Mucosa of rectum (tissue), 2 donors: ENCODE measurements around the gene CUL4A.

Experiments used
- H3K27ac ChIP-seq, 2 donors: one replicate each; pipeline ENCODE4 v1.7.0; 2013; ENCODE audit warnings: inconsistent platforms in 2 of 2, low read depth in 2 of 2, low read length in 2 of 2
- H3K27me3 ChIP-seq, 2 donors: one replicate each; pipeline ENCODE4 v1.7.0; 2013; ENCODE audit warnings: low read length in 2 of 2; ENCODE audit not compliant: control insufficient read depth in 2 of 2, insufficient read depth in 2 of 2
- H3K36me3 ChIP-seq, 2 donors: one replicate each; pipeline ENCODE4 v1.7.0; 2013; ENCODE audit warnings: low read length in 2 of 2; ENCODE audit not compliant: control insufficient read depth in 2 of 2, insufficient read depth in 2 of 2
- H3K4me1 ChIP-seq, 2 donors: one replicate each; pipeline ENCODE4 v1.7.0; 2013; ENCODE audit warnings: low read length in 2 of 2, mild to moderate bottlenecking in 1 of 2; ENCODE audit not compliant: control insufficient read depth in 2 of 2, insufficient read depth in 2 of 2
- H3K4me3 ChIP-seq, 2 donors: one replicate each; pipeline ENCODE4 v1.7.0; 2013; ENCODE audit warnings: low read length in 2 of 2
- H3K9ac ChIP-seq, 2 donors: one replicate each; pipeline ENCODE4 v1.7.0; 2013; ENCODE audit warnings: low read length in 2 of 2, low read depth in 1 of 2, mild to moderate bottlenecking in 1 of 2
- H3K9me3 ChIP-seq, 2 donors: one replicate each; pipeline ENCODE4 v1.7.0; 2013; ENCODE audit warnings: low read length in 2 of 2; ENCODE audit not compliant: control insufficient read depth in 2 of 2
- donor health status: healthy.
- donor health status: Normal muscosa, but diverticular disease.

The CUL4A gene

GRCh38 chr13:113167575-113167974 is 41.8 kb upstream of the CUL4A start:
- no peak overlapping the region for H3K9ac ChIP-seq
- H3K9me3 ChIP-seq: no peaks in the 10 kb centered on the region
- no peak overlapping the region for H3K27ac ChIP-seq
- no peak overlapping the region for H3K4me3 ChIP-seq
- H3K27me3 ChIP-seq: peaks cover 4 to 9% of the 10 kb centered on the region in 2 donors
- H3K4me1 ChIP-seq: peaks cover 8 to 23% of the 10 kb centered on the region in 2 donors
- peaks cover 0 to 9% of the 10 kb centered on the region in 2 donors for H3K36me3 ChIP-seq

DNA sequence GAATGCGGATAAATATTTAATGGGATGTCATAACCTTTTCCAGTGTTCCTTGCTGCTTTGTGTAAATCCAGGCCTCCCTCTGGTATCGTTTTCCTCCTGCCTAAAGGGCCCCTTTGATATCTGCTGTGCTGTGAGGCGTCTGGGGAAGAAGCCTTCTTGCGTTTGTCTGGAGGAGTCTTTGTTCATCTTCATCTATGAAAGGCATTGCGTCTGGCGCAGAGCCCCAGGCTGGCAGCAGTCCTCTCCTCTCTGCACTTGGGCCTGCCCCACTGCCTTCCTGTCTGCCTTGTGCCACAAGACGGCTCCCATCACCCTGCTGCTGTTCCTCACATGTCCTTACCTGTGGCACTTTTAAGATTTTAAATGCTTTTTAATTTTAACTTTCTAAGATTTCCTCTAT is 41.2 kb upstream of the CUL4A start:
- Histone ChIP-seq H3K9me3 (no peaks in the 10 kb centered on the region), H3K27me3 (peaks cover 0 to 5% of the 10 kb centered on the region in 2 donors), H3K4me3 (no peak overlapping the region), H3K27ac (no peak overlapping the region), H3K4me1 (peaks cover 8 to 23% of the 10 kb centered on the region in 2 donors), H3K9ac (no peak overlapping the region), H3K36me3 (peaks cover 0 to 9% of the 10 kb centered on the region in 2 donors)

- Histone ChIP-seq H3K9me3 (no peaks in the 10 kb centered on the region), H3K36me3 (peaks cover 0 to 13% of the 10 kb centered on the region in 2 donors), H3K27ac (no peak overlapping the region)
These were observed 39.8 kb upstream of the CUL4A start for GRCh38 chr13:113169277-113170272.

DNA sequence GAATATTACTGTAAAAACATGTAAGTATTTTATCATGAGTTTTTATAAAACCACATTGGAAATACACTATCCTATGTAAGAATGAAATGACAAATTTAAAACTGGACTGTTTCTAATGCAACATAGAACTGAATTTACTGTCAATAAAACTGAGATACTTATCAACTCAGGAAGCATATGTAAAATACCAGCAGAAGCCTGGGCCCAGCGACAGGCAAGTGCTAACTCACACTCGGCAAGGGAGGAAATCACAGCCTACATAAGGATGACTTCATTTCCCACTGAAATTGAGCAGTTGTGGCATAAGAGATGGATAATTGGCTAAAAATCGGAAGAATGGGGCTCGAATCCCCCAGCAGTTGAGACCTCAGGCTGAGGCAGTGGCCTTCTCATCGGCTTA is 38.9 kb upstream of the CUL4A start:
- Histone ChIP-seq H3K36me3 (peaks cover 0 to 21% of the 10 kb centered on the region in 2 donors), H3K27me3 (no peaks in the 10 kb centered on the region), H3K9me3 (no peaks in the 10 kb centered on the region), H3K4me3 (no peak overlapping the region), H3K9ac (no peak overlapping the region), H3K27ac (no peak overlapping the region), H3K4me1 (peaks cover 8 to 23% of the 10 kb centered on the region in 2 donors)

More at GRCh38 chr13:113169277-113170272, 39.8 kb upstream of the CUL4A start:
- no peaks in the 10 kb centered on the region for H3K27me3 ChIP-seq
- H3K4me3 ChIP-seq: no peak overlapping the region
- no peak overlapping the region for H3K9ac ChIP-seq
- peaks cover 8 to 23% of the 10 kb centered on the region in 2 donors for H3K4me1 ChIP-seq

DNA sequence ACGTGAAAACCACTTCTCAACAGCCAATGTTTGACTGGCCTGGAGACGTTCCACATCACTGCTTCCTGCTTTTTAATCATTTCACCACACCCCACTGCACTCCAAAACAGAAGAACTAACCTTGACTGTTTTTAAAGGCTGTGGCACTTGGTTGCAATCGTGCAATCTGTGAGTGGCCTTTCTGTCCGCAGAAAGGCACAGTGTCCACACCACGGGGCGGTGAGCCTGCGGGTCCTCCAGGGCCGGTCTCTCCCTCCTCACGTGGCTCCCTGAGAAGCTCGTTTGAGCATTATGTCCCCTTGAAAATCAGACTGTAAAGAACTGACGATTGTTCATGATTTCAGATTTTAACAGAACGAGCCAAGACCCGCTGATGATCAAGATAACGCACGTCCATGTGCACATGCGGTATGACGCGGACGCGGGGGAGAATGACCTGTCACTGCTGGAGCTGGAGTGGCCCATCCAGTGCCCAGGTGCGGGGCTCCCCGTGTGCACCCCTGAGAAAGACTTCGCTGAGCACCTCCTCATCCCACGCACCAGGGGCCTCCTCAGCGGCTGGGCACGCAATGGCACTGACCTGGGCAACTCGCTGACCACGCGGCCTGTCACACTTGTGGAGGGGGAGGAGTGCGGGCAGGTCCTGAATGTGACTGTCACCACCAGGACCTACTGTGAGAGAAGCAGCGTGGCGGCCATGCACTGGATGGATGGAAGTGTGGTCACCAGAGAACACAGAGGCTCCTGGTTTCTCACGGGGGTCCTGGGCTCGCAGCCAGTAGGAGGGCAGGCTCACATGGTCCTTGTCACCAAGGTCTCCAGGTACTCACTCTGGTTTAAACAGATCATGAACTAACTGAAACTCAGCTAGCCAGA is 37.9 kb upstream of the CUL4A start:
- Histone ChIP-seq H3K36me3 (peaks cover 2 to 25% of the 10 kb centered on the region in 2 donors), H3K9me3 (no peaks in the 10 kb centered on the region), H3K9ac (no peak overlapping the region), H3K4me3 (no peak overlapping the region), H3K27me3 (no peaks in the 10 kb centered on the region), H3K4me1 (peaks cover 5 to 23% of the 10 kb centered on the region in 2 donors), H3K27ac (no peak overlapping the region)

DNA sequence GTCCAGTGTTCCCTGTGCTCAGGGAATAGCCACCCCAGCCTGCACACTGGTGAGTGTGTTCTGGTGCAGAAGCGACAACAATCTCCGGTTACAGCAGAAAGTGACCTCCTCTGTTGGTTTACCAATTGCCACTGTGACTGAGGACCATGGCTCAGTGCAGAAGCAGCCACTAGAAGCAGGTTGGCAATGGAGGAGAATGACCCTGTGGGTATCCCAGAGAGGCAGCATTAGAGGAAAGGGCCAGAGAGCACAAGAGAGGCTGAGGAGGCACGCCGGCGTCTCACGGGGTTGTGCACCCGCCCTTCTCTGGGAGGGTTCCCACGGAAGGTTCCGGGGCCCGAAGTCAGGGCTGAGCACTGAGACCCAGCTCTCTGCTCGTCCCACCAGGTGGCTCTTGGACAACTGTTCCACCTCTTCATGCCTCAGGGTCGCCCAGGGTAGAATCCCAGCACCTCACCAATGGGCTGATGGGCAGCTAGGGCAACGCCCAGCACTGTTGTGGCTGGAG is 36.9 kb upstream of the CUL4A start:
- H3K9ac ChIP-seq: no peak overlapping the region
- H3K4me1 ChIP-seq: peaks cover 3 to 18% of the 10 kb centered on the region in 2 donors
- no peaks in the 10 kb centered on the region for H3K9me3 ChIP-seq

DNA sequence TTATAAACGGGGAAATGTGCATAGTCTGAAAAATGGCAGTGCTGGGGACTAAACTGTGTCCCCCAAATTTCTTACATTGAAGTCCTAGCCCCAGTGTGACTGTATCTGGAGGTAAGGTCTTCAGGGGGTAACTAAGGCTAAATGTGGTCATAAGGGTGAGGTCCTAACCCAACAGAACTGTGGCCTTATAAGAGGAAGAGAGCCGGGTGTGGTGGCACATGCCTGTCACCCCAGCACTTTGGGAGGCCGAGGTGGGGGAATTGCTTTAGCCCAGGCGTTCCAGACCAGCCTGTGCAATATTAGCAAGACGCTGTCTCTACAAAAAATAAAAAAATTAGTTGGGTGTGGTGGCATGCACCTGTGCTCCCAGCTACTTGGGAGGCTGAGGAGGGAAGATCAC is 33.1 kb upstream of the CUL4A start:
- Histone ChIP-seq H3K27me3 (no peaks in the 10 kb centered on the region), H3K9me3 (no peaks in the 10 kb centered on the region), H3K4me3 (no peak overlapping the region), H3K4me1 (peaks cover 0 to 9% of the 10 kb centered on the region in 2 donors), H3K36me3 (peaks cover 40 to 63% of the 10 kb centered on the region in 2 donors), H3K9ac (no peak overlapping the region), H3K27ac (no peak overlapping the region)

More for the DNA sequence above, 36.9 kb upstream of the CUL4A start:
- Histone ChIP-seq H3K27ac (no peak overlapping the region), H3K27me3 (no peaks in the 10 kb centered on the region), H3K36me3 (peaks cover 6 to 32% of the 10 kb centered on the region in 2 donors), H3K4me3 (no peak overlapping the region)

DNA sequence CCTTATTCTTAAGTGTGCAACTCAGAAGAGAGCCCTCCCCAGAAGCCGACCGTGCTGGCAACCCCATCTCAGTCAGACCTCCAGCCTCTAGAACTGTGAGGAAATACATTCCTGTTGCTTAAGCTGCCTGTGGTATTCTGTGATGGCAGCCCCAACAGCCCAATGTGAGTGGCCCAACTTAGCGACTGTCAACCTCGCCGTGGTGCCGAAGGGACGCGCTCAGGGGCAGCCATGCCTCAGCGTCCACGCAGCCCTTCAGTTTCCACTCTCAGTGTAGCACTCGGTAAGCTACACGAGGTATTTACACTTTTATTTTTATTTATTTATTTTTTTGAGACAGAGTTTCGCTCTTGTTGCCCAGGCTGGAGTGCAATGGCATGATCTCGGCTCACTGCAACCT is 32.6 kb upstream of the CUL4A start:
- H3K9ac ChIP-seq: no peak overlapping the region
- H3K27me3 ChIP-seq: no peaks in the 10 kb centered on the region
- H3K9me3 ChIP-seq: no peaks in the 10 kb centered on the region
- peaks cover 40 to 61% of the 10 kb centered on the region in 2 donors for H3K36me3 ChIP-seq
- no peak overlapping the region for H3K27ac ChIP-seq
- peaks cover 0 to 6% of the 10 kb centered on the region in 2 donors for H3K4me1 ChIP-seq
- H3K4me3 ChIP-seq: no peak overlapping the region

- Histone ChIP-seq H3K9me3 (no peaks in the 10 kb centered on the region), H3K9ac (no peak overlapping the region), H3K4me1 (peaks cover 0 to 6% of the 10 kb centered on the region in 2 donors), H3K27ac (no peak overlapping the region), H3K4me3 (no peak overlapping the region), H3K36me3 (peaks cover 45 to 63% of the 10 kb centered on the region in 2 donors), H3K27me3 (no peaks in the 10 kb centered on the region)
These were observed 31.1 kb upstream of the CUL4A start for GRCh38 chr13:113178070-113178895.
